Ascending aorta (tissue), 2 donors: Measurements from ENCODE around the gene ZNF280D. TPM values are rescaled to one million over a fixed set of nuclear protein-coding genes. Genes with fewer than 3 reads are reported as not detected.

ENCODE experiments used
- DNase-seq, 2 donors: peaks; one replicate each; pipeline ENCODE4 v3.0.0-alpha.2; 2019; ENCODE audit warnings: low spot score in 2 of 2
- H3K27ac ChIP-seq, 2 donors: fragments of 200-600 bp; sonication (generic); one replicate each; pipeline ENCODE4 v1.5.1; 2016 to 2017; ENCODE audit warnings: mild to moderate bottlenecking in 1 of 2
- H3K27me3 ChIP-seq: fragments of 200-600 bp; sonication (generic); one replicate; pipeline ENCODE4 v1.5.1; 2017
- H3K36me3 ChIP-seq, 2 donors: fragments of 200-600 bp; sonication (generic); one replicate each; pipeline ENCODE4 v1.5.1; 2016
- H3K4me1 ChIP-seq, 2 donors: fragments of 200-600 bp; sonication (generic); one replicate each; pipeline ENCODE4 v1.5.1; 2016 to 2017; ENCODE audit warnings: mild to moderate bottlenecking in 1 of 2
- H3K4me3 ChIP-seq, 2 donors: fragments of 200-600 bp; sonication (generic); one replicate each; pipeline ENCODE4 v1.5.1; 2016 to 2017; ENCODE audit warnings: mild to moderate bottlenecking in 1 of 2
- H3K9me3 ChIP-seq, 2 donors: fragments of 200-600 bp; sonication (generic); one replicate each; pipeline ENCODE4 v1.5.1; 2016
- intact Hi-C: fragments of 100-400 bp; cut with DNase I; formaldehyde crosslinking; loops from one replicate; pipeline ENCODE4 v1.15.1; 2023
- total RNA-seq: library from RNA; depleted of rRNA; stranded (reverse); fragments of >200 nt; gene quantifications from one replicate; pipeline ENCODE4 v1.1.0, GENCODE V29; 2016
- TF ChIP-seq, protein P1 (sequence below), 3 experiments: fragments of 200-600 bp in 2 of 3; fragments of 450-650 bp in 1 of 3; sonication (generic) in 2 of 3; IDR thresholded peaks; one replicate each; pipeline ENCODE4 v1.5.1; 2016 to 2019; ENCODE audit warnings: antibody characterized with exemption in 3 of 3, mild to moderate bottlenecking in 1 of 3, moderate library complexity in 1 of 3

Gene ZNF280D
- total RNA-seq, 1 donor from 2014 or later: 20.5 TPM

- intact Hi-C loops: no loop called here
- Histone ChIP-seq H3K27me3 (no peaks in the 10 kb centered on the region), H3K4me1 (peaks cover 0 to 4% of the 10 kb centered on the region in 2 donors), H3K9me3 (no peaks in the 10 kb centered on the region), H3K27ac (no peak overlapping the region), H3K4me3 (no peak overlapping the region), H3K36me3 (no peaks in the 10 kb centered on the region)
- TF ChIP-seq, protein P1, sequence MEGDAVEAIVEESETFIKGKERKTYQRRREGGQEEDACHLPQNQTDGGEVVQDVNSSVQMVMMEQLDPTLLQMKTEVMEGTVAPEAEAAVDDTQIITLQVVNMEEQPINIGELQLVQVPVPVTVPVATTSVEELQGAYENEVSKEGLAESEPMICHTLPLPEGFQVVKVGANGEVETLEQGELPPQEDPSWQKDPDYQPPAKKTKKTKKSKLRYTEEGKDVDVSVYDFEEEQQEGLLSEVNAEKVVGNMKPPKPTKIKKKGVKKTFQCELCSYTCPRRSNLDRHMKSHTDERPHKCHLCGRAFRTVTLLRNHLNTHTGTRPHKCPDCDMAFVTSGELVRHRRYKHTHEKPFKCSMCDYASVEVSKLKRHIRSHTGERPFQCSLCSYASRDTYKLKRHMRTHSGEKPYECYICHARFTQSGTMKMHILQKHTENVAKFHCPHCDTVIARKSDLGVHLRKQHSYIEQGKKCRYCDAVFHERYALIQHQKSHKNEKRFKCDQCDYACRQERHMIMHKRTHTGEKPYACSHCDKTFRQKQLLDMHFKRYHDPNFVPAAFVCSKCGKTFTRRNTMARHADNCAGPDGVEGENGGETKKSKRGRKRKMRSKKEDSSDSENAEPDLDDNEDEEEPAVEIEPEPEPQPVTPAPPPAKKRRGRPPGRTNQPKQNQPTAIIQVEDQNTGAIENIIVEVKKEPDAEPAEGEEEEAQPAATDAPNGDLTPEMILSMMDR (IDR thresholded peaks at IDR 0.05): no peak
- DNase-seq: no peak
Measured at GRCh38 chr15:56767315-56767714, 34.0 kb upstream of the ZNF280D start.

- peaks cover 0 to 4% of the 10 kb centered on the region in 2 donors for H3K4me1 ChIP-seq
- no peak overlapping the region for H3K4me3 ChIP-seq
- TF ChIP-seq, protein P1 (IDR thresholded peaks at IDR 0.05): no peak
- no peaks in the 10 kb centered on the region for H3K36me3 ChIP-seq
- H3K27me3 ChIP-seq: no peaks in the 10 kb centered on the region
- no peaks in the 10 kb centered on the region for H3K9me3 ChIP-seq
- no peak overlapping the region for H3K27ac ChIP-seq
- no peak for DNase-seq
- intact Hi-C loops: no loop called here
Measured at GRCh38 chr15:56765251-56765650, 31.9 kb upstream of the ZNF280D start.

- Histone ChIP-seq H3K27ac (peak overlapping the region in 1 of 2 donors; percentile 4), H3K4me3 (no peak overlapping the region), H3K9me3 (no peaks in the 10 kb centered on the region), H3K27me3 (no peaks in the 10 kb centered on the region), H3K36me3 (no peaks in the 10 kb centered on the region), H3K4me1 (peaks cover 0 to 4% of the 10 kb centered on the region in 2 donors)
- intact Hi-C loops: no loop called here
- DNase-seq: no peak
- TF ChIP-seq, protein P1 (IDR thresholded peaks at IDR 0.05): no peak
Measured at GRCh38 chr15:56763141-56763895, 30.0 kb upstream of the ZNF280D start.

GRCh38 chr15:56760186-56760585 lies 26.9 kb upstream of the ZNF280D start:
- intact Hi-C loops: no loop called here
- Histone ChIP-seq H3K4me3 (no peak overlapping the region), H3K36me3 (no peaks in the 10 kb centered on the region), H3K27ac (no peak overlapping the region), H3K4me1 (peaks cover 0 to 4% of the 10 kb centered on the region in 2 donors), H3K27me3 (no peaks in the 10 kb centered on the region), H3K9me3 (no peaks in the 10 kb centered on the region)
- TF ChIP-seq, protein P1 (IDR thresholded peaks at IDR 0.05): no peak
- DNase-seq: no peak

GRCh38 chr15:56759450-56759845 lies 26.1 kb upstream of the ZNF280D start:
- H3K27ac ChIP-seq: no peak overlapping the region
- H3K4me3 ChIP-seq: no peak overlapping the region
- H3K27me3 ChIP-seq: no peaks in the 10 kb centered on the region
- intact Hi-C loops: no loop called here
- H3K9me3 ChIP-seq: no peaks in the 10 kb centered on the region
- H3K36me3 ChIP-seq: no peaks in the 10 kb centered on the region
- H3K4me1 ChIP-seq: peaks cover 0 to 4% of the 10 kb centered on the region in 2 donors
- peak; percentile 18 to 71 for DNase-seq
- TF ChIP-seq, protein P1 (IDR thresholded peaks at IDR 0.05): no peak
